Smooth muscle cell (in vitro differentiated cells): Measurements from ENCODE around the gene PDAP1. TPM values are rescaled to one million over a fixed set of nuclear protein-coding genes. Genes with fewer than 3 reads are reported as not detected.

ENCODE experiments used
- DNase-seq: peaks from one replicate; lab custom pipeline; 2025; ENCODE audit not compliant: unreplicated experiment; lab: John Stamatoyannopoulos, UW
- H2AFZ ChIP-seq: fragments of 200-600 bp; sonication (generic); 2 replicates; pipeline ENCODE4 v1.6.0; 2016; ENCODE audit warnings: antibody characterized with exemption, low read depth, mild to moderate bottlenecking
- H3F3A ChIP-seq: fragments of 200-600 bp; sonication (generic); 2 replicates; pipeline ENCODE4 v1.6.0; 2017; ENCODE audit warnings: antibody characterized with exemption, low read depth
- H3K27ac ChIP-seq: fragments of 200-600 bp; sonication (generic); 2 replicates; pipeline ENCODE4 v1.5.1; 2016; ENCODE audit warnings: low read depth, mild to moderate bottlenecking
- H3K27me3 ChIP-seq: fragments of 200-600 bp; sonication (generic); 2 replicates; pipeline ENCODE4 v1.6.1; 2016; ENCODE audit warnings: low read depth, mild to moderate bottlenecking
- H3K36me3 ChIP-seq: fragments of 200-600 bp; sonication (generic); 2 replicates; pipeline ENCODE4 v1.5.1; 2016; ENCODE audit warnings: low read depth
- H3K4me1 ChIP-seq: fragments of 200-600 bp; sonication (generic); 2 replicates; pipeline ENCODE4 v1.5.1; 2016; ENCODE audit warnings: low read depth
- H3K4me2 ChIP-seq: fragments of 200-600 bp; sonication (generic); 2 replicates; pipeline ENCODE4 v1.6.0; 2016; ENCODE audit warnings: mild to moderate bottlenecking
- H3K4me3 ChIP-seq: fragments of 200-600 bp; sonication (generic); 2 replicates; pipeline ENCODE4 v1.5.1; 2016; ENCODE audit warnings: mild to moderate bottlenecking
- H3K79me2 ChIP-seq: fragments of 200-600 bp; sonication (generic); 2 replicates; pipeline ENCODE4 v1.6.0; 2016; ENCODE audit warnings: low read depth, mild to moderate bottlenecking
- H3K9ac ChIP-seq: fragments of 200-600 bp; sonication (generic); 2 replicates; pipeline ENCODE4 v1.6.0; 2016; ENCODE audit warnings: low read depth
- H3K9me3 ChIP-seq: fragments of 200-600 bp; sonication (generic); replicated peaks from 2 replicates; pipeline ENCODE4 v1.5.1; 2016; ENCODE audit warnings: low read depth
- H4K20me1 ChIP-seq: fragments of 200-600 bp; sonication (generic); 2 replicates; pipeline ENCODE4 v1.6.0; 2016; ENCODE audit warnings: low read depth
- WGBS: methylation state at CpG from one replicate; pipeline ENCODE4 v1.1.7; 2016; ENCODE audit warnings: low lambda C conversion rate; 5-methylcytosine and 5-hydroxymethylcytosine counted together
- polyA plus RNA-seq: library from polyadenylated mRNA; unstranded; fragments of >200 nt; fragmentation: Nextera tagmentation; extraction: Ambion mirVana; gene quantifications from 2 replicates; pipeline ENCODE4 v1.2.1, GENCODE V29; 2016
- total RNA-seq: library from RNA; depleted of rRNA; stranded (reverse); fragments of >200 nt; gene quantifications from 2 replicates; pipeline ENCODE4 v1.2.3, GENCODE V29; 2014
- TF ChIP-seq, protein P1 (sequence below): fragments of 200-600 bp; sonication (generic); IDR thresholded peaks from 2 replicates; pipeline ENCODE4 v1.5.1; 2017; ENCODE audit warnings: borderline replicate concordance, mild to moderate bottlenecking, antibody characterized with exemption; ENCODE audit not compliant: insufficient read depth, poor library complexity, severe bottlenecking

PDAP1 gene
- 57.5 and 89.4 TPM in 2 replicates for total RNA-seq
- 77.3 and 82.1 TPM in 2 replicates for polyA plus RNA-seq

DNA sequence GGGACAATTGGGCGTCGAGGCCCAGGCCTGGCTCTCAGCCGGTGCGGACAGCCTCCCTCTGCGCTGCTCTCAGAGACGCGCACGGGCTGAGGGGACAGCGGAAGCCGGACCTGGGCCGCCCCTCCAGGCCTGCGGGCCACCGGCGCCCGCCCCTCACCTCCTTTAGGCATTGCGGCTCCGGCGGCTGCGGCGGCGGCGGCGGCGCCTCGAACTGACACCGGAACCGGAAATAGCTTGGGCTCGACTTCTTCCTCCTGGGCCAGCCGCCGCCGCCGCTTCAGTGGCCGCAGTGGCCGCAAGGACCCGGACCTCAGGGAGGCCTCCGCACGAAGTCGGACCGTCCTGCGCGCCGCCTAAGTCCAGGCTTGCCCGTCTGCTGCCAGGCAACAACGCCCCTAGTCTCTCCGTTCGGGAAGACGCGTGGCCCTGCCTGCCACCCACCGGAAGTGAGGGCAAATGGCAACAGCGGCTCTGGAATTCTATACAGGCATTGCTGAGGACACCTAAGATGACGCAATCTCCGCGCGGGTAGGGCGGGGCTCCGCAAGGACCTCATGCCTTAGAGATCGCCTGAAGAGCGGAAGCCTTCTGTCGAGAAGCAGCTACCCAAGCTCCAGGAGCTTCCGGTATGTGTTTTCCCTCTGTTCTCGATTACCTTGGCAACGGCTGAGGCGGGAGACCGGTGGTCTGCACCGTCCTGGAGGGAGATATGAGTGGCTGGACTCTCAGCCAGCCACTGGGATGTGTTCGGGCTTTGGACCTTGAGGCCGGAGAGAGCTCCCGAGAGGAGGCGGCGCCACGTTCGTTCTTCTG lies at the start of gene PDAP1, which contains the start of gene BUD31:
TSS of gene PDAP1 (minus strand) at position 219 of the 813 bp plus-strand sequence. CDS start at position 170, 49 bp downstream.
TSS of gene BUD31 (plus strand) at position 591 of the 813 bp plus-strand sequence. CDS start 2,124 bp downstream, outside the sequence.
- H3K4me2 ChIP-seq = peak within 1 kb of the TSS; percentile 96
- H3K36me3 ChIP-seq = peaks cover 10% of the 10 kb centered on the region
- H3K27me3 ChIP-seq = no peaks in the 10 kb centered on the region
- 1% methylated on average over 72 of the region's 72 CpGs for WGBS
- peak within 1 kb of the TSS; percentile 97 for H3K9ac ChIP-seq
- H3K79me2 ChIP-seq = peaks cover 72% of the 10 kb centered on the region
- H4K20me1 ChIP-seq = peaks cover 64% of the 10 kb centered on the region
- peak within 1 kb of the TSS; percentile 98 for H3K27ac ChIP-seq
- DNase-seq = peak; percentile 90
- TF ChIP-seq, protein P1, sequence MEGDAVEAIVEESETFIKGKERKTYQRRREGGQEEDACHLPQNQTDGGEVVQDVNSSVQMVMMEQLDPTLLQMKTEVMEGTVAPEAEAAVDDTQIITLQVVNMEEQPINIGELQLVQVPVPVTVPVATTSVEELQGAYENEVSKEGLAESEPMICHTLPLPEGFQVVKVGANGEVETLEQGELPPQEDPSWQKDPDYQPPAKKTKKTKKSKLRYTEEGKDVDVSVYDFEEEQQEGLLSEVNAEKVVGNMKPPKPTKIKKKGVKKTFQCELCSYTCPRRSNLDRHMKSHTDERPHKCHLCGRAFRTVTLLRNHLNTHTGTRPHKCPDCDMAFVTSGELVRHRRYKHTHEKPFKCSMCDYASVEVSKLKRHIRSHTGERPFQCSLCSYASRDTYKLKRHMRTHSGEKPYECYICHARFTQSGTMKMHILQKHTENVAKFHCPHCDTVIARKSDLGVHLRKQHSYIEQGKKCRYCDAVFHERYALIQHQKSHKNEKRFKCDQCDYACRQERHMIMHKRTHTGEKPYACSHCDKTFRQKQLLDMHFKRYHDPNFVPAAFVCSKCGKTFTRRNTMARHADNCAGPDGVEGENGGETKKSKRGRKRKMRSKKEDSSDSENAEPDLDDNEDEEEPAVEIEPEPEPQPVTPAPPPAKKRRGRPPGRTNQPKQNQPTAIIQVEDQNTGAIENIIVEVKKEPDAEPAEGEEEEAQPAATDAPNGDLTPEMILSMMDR = no peak
- H3K4me1 ChIP-seq = peaks cover 17% of the 10 kb centered on the region
- peak within 1 kb of the TSS; percentile 92 for H3K4me3 ChIP-seq
- H2AFZ ChIP-seq = peak within 1 kb of the TSS; percentile 53
- H3K9me3 ChIP-seq = no peaks in the 10 kb centered on the region
- no peaks in the 10 kb centered on the region for H3F3A ChIP-seq

DNA sequence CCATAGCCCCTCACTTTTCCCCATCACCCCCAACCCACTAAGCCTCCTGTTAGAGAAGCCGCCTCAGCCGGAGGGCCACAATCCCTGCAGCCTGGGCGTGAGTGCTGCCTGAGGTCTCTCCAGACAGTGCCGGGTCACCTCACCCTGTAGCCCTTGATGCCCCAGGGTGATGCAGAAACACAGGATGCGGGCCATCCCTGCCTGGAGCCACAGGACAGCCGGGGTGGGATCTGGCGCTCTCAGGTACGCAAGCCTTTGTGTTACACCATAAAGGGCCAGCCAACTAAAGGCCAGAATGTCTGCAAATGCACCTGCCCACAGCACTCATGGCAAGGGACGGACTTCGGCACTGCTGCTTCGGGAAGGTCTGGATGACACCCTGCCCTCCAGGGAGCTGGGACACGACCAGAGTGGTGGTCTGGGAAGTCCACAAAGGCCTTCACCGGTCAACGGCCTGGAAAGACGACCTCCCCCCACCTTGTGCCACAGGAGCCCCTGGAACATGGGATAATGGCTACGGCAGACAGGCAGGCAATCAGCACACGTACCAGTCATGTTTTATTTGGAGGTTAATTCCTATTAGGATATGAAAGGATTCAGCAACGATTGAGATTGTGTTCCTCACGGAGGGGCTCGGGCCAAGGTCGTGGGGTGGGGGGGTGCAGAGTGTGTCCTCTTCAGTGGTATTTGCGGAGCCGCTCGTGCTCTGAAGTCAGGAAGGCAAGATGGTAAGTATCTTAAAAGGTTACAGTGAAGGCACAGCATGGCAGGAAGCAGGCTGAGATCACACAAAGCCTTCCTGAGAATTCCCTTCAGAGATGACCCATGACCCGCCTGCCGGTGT lies 49.5 kb upstream of the PDAP1 start:
- Histone ChIP-seq H3K4me2 (no peak overlapping the region), H3F3A (peaks cover 8% of the 10 kb centered on the region), H3K4me1 (no peaks in the 10 kb centered on the region), H4K20me1 (peaks cover 62% of the 10 kb centered on the region), H3K9ac (no peak overlapping the region), H2AFZ (no peak overlapping the region), H3K27me3 (no peaks in the 10 kb centered on the region), H3K4me3 (no peak overlapping the region), H3K36me3 (no peaks in the 10 kb centered on the region), H3K9me3 (no peaks in the 10 kb centered on the region), H3K27ac (no peak overlapping the region), H3K79me2 (peaks cover 43% of the 10 kb centered on the region)
- TF ChIP-seq, protein P1 = no peak
- 96% methylated on average over 26 of the region's 26 CpGs for WGBS
- no peak for DNase-seq

DNA sequence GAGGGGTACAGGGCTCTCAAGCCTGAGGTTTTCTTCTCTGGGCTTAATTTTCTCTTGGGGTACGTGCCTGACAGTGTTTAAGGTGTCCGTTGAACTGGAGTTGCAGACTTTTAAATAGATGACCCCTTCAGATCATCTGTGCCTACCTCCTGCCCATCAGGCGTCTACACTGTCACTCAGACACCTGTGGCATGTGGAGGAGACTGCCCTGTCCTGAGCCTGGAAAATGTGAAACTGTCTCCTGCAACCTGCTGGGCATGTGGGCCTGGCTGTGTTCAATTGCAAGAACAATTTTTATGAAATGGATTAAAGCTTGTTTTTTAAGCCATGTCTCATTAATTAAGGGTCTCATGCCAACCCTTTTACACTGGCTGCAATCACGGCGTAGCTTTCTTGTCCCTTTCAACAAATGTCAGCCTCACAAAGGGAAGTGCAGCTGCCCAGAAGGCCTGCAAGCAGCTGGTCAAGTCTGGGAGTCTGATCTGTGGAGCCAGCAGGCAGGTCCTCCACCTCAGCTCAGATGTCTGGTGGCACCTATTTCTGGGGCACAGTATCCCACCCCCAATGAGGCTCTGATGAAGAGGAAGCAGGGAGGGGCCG lies 48.8 kb upstream of the PDAP1 start:
- no peak for DNase-seq
- Histone ChIP-seq H3K79me2 (peaks cover 35% of the 10 kb centered on the region), H3K4me2 (no peak overlapping the region), H2AFZ (no peak overlapping the region), H3K27ac (no peak overlapping the region), H3K4me1 (no peaks in the 10 kb centered on the region), H3F3A (peaks cover 8% of the 10 kb centered on the region), H3K27me3 (no peaks in the 10 kb centered on the region), H3K9ac (no peak overlapping the region), H3K9me3 (no peaks in the 10 kb centered on the region), H3K36me3 (no peaks in the 10 kb centered on the region), H3K4me3 (no peak overlapping the region), H4K20me1 (peaks cover 56% of the 10 kb centered on the region)
- 98% methylated on average over 6 of the region's 6 CpGs for WGBS
- TF ChIP-seq, protein P1 = no peak
